GM19328 (cell line): ENCODE measurements around the gene DAB2IP.

ENCODE experiments used
- ATAC-seq: cut with Tn5 transposase; IDR thresholded peaks from one replicate; pipeline ENCODE4 v1.9.1; 2021; ENCODE audit warnings: mild to moderate bottlenecking, moderate library complexity; ENCODE audit not compliant: unreplicated experiment

DAB2IP gene

GRCh38 chr9:121755581-121755980 lies 104.1 kb downstream of the DAB2IP start:
- no peak for ATAC-seq

- ATAC-seq: no peak
These were observed 105.2 kb downstream of the DAB2IP start for GRCh38 chr9:121756474-121757280.

- no peak for ATAC-seq
These were observed 105.8 kb downstream of the DAB2IP start for GRCh38 chr9:121757281-121757585.

- no peak for ATAC-seq
These were observed 107.3 kb downstream of the DAB2IP start for GRCh38 chr9:121758693-121759092.

- ATAC-seq: no peak
These were observed 108.6 kb downstream of the DAB2IP start for GRCh38 chr9:121759996-121760395.

GRCh38 chr9:121760571-121760970 lies 109.1 kb downstream of the DAB2IP start:
- no peak for ATAC-seq

- no peak for ATAC-seq
These were observed 111.7 kb downstream of the DAB2IP start for GRCh38 chr9:121763131-121763530.

- ATAC-seq: no peak
These were observed 112.3 kb downstream of the DAB2IP start for GRCh38 chr9:121763561-121764370.

- ATAC-seq: no peak
These were observed 112.9 kb downstream of the DAB2IP start for GRCh38 chr9:121764371-121764730.

GRCh38 chr9:121765021-121765950 lies 113.9 kb downstream of the DAB2IP start:
- no peak for ATAC-seq

- no peak for ATAC-seq
These were observed 114.7 kb downstream of the DAB2IP start for GRCh38 chr9:121766081-121766683.

GRCh38 chr9:121767171-121767769 lies 115.8 kb downstream of the DAB2IP start:
- ATAC-seq: no peak

- ATAC-seq: no peak
These were observed 117.1 kb downstream of the DAB2IP start for GRCh38 chr9:121768416-121769015.

- no peak for ATAC-seq
These were observed 118.5 kb downstream of the DAB2IP start for GRCh38 chr9:121769939-121770338.

GRCh38 chr9:121770415-121771273 lies 119.2 kb downstream of the DAB2IP start:
- no peak for ATAC-seq

- no peak for ATAC-seq
These were observed 120.0 kb downstream of the DAB2IP start for GRCh38 chr9:121771418-121771817.

- no peak for ATAC-seq
These were observed 120.6 kb downstream of the DAB2IP start for GRCh38 chr9:121771851-121772599.

- ATAC-seq: no peak
These were observed 121.3 kb downstream of the DAB2IP start for GRCh38 chr9:121772600-121773285.
